ENCODE measurements around the gene TCF7L1.

TCF7L1 gene

GRCh38 chr2:85163675-85164074, 30.5 kb downstream of the TCF7L1 start:
- no peak overlapping the region for H3K4me3 ChIP-seq (ENCODE audit: low read length)
- no peak for TF ChIP-seq ZNF274 (IDR thresholded peaks at IDR 0.05; ENCODE audit: low read depth, low read length)

GRCh38 chr2:85164145-85164569, 31.0 kb downstream of the TCF7L1 start:
- H3K4me3 ChIP-seq (ENCODE audit: low read length) = no peak overlapping the region
- TF ChIP-seq ZNF274 (IDR thresholded peaks at IDR 0.05; ENCODE audit: low read depth, low read length) = no peak

DNA sequence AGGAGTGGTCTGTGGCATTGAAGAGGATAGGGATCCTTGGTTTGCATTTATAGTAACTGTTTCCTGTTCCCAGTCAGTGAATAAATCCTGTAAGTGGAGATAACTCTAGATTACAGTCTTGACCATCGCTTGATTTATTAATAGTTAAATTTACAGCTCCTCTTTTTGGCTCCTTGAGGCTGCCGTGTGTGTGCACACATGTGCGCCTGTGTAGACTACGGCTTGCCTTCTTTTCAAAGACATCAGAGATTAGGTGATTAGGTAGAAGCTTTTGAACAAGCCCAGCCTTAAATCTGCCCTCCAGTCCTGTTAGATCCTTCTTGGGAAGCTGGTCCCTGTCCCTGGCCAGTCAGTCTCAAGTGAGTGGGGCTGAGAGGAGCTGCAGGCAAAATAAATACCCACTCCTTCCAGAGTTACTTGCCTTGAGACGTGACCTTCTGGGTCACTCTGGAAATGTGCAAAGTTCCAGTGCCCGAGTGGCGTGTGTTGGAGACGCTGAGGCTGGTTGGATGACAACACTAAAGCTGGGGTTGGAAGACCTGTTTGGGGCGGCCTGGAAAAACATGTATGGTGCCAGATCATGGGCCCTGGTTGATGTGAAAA, 32.0 kb downstream of the TCF7L1 start:
- no peak for TF ChIP-seq ZNF274 (IDR thresholded peaks at IDR 0.05; ENCODE audit: low read depth, low read length)
- H3K4me3 ChIP-seq (ENCODE audit: low read length) = no peak overlapping the region

- H3K4me3 ChIP-seq (ENCODE audit: low read length) = no peak overlapping the region
- TF ChIP-seq ZNF274 (IDR thresholded peaks at IDR 0.05; ENCODE audit: low read depth, low read length) = no peak
Measured at GRCh38 chr2:85166021-85166420, 32.8 kb downstream of the TCF7L1 start.

- no peak overlapping the region for H3K4me3 ChIP-seq (ENCODE audit: low read length)
- TF ChIP-seq ZNF274 (IDR thresholded peaks at IDR 0.05; ENCODE audit: low read depth, low read length) = no peak
Measured at GRCh38 chr2:85167479-85167878, 34.3 kb downstream of the TCF7L1 start.

- no peak for TF ChIP-seq ZNF274 (IDR thresholded peaks at IDR 0.05; ENCODE audit: low read depth, low read length)
- no peak overlapping the region for H3K4me3 ChIP-seq (ENCODE audit: low read length)
Measured at GRCh38 chr2:85168942-85169341, 35.8 kb downstream of the TCF7L1 start.

DNA sequence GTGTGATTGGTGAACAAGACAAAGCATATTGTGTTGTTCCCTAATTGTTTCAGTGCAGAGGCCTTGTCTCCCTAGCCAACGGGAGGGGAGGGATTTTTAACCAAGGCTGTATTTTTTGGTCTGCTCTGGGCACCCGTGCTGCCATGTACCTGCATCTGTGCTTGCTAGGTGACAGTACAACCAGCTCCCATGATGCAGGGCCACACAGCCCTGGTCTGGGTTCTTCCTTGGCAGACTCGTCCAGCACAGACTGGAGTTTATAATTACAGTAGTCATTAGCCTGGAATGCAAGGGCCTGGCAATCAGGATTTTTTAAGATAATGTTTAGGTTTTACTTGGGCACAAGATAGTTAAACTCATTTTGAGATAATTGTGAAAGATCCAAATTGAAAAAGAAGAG, 36.4 kb downstream of the TCF7L1 start:
- H3K4me3 ChIP-seq (ENCODE audit: low read length) = no peak overlapping the region
- no peak for TF ChIP-seq ZNF274 (IDR thresholded peaks at IDR 0.05; ENCODE audit: low read depth, low read length)

DNA sequence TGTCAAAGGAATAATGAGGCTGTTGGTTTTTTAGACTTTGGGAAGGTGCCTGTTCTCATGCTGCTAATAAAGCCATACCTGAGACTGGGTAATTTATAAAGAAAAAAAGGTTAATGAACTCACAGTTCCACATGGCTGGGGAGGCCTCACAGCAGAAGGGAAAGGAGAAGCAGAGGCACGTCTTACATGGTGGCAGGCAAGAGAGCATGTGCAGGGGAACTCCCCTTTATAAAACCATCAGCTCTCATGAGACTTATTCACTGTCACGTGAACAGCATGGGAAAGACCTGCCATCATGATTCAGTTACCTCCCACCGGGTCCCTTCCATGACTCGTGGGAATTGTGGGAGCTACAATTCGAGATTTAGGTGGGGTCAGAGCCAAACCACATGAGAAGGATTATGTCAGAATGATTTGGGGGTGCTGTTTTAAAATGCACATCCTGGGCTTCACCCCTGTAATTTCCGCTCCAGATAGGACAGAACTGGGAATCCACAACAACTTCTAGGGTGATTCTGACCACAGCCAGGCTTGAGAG, 37.8 kb downstream of the TCF7L1 start:
- TF ChIP-seq ZNF274 (IDR thresholded peaks at IDR 0.05; ENCODE audit: low read depth, low read length) = no peak
- no peak overlapping the region for H3K4me3 ChIP-seq (ENCODE audit: low read length)

GRCh38 chr2:85171916-85172315, 38.7 kb downstream of the TCF7L1 start:
- TF ChIP-seq ZNF274 (IDR thresholded peaks at IDR 0.05; ENCODE audit: low read depth, low read length) = no peak
- H3K4me3 ChIP-seq (ENCODE audit: low read length) = no peak overlapping the region

DNA sequence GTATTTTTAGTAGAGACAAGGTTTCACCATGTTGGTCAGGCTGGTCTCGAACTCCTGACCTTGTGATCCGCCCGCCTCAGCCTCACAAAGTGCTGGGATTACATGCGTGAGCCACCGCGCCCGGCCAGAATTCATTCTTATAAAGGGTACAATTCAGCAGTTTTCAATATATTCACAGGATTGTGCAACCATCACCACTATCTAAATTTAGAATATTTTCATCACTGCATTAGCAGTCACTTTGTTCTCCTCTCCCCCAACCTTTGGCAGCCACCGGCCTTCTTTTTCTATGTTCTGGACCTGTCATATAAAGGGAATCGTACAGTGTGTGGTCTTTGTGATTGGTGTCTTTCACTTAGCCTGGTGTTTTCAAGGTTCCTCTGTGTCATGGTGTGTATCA, 40.7 kb downstream of the TCF7L1 start:
- no peak overlapping the region for H3K4me3 ChIP-seq (ENCODE audit: low read length)
- TF ChIP-seq ZNF274 (IDR thresholded peaks at IDR 0.05; ENCODE audit: low read depth, low read length) = no peak

- no peak overlapping the region for H3K4me3 ChIP-seq (ENCODE audit: low read length)
- TF ChIP-seq ZNF274 (IDR thresholded peaks at IDR 0.05; ENCODE audit: low read depth, low read length) = no peak
Measured at GRCh38 chr2:85174943-85175342, 41.8 kb downstream of the TCF7L1 start.

DNA sequence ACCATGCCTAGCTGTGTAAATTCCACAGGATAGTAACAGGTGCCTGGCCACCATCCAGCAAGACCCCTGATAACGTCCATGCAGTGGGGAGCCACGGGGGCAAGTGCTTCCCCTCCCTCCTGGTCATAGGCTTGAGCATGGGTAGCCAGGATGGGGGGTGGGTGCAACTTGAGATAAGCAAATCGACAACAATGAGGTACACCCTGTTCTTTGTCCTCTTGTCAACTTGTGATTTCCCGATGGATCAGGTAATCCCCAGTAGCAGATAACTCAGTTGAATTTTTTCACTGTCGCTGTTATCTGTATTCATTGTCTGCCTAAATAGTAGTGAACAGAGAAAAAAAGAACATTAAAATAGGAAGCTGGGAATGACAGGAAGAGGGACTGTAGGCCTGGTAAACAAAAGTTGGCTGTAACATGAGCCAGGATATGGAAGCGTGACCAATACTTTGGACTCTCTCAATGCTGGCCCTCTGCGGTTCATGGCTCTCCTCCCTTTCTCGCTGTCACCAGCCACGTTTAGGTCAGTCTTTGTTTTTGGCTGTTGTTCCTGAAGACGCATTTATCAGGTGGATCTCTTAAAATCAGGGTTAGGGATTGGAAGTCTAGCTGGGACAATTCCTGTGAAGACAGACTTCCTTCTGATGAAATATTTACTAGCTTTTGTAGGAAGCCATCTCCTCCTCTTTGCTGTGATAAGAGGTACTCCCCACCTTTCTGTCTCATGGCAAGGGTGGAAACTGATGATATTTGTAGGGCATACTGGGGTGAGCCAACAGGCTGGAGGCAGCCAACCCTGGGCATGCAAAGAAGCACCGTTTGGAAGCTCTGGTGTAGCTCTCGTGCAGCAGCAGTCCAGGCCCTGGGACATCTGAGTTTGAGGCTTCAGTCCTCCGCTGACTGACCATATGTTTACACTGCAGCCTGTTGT, 42.4 kb downstream of the TCF7L1 start:
- no peak overlapping the region for H3K4me3 ChIP-seq (ENCODE audit: low read length)
- no peak for TF ChIP-seq ZNF274 (IDR thresholded peaks at IDR 0.05; ENCODE audit: low read depth, low read length)

DNA sequence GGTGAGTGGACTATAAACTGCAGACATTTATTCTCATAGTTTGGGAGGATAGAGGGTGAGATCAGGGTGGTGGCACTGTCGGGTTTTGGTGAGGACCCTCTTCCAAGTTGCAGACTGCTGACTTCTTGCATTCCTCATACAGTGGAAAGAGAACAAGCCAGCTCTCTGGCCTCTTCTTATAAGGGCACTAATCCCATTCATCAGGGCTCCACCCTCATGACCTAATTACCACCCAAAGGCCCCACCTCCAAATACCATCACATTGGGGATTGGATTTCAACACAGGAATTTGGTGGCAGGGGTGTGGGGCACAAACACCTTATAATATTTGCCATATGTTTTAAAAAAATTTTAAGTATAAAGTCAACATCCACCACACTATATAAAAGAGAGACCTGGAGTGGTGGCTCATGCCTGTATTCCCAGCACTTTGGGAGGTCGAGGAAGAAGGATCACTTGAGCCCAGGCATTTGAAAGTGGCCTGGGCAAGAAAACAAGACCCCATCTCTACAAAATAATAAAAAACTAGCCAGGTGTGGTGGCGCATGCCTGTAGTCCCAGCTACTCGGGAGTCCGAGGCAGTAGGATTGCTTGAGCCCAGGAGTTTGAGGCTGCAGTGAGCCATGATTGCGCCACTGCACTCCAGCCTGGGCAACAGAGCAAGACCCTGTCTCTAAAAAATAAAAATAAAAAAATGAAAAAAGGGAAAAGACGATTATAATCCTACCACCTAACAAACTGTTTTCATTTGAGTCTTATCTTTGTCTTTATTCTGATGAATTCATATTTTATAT, 44.0 kb downstream of the TCF7L1 start:
- TF ChIP-seq ZNF274 (IDR thresholded peaks at IDR 0.05; ENCODE audit: low read depth, low read length) = no peak
- H3K4me3 ChIP-seq (ENCODE audit: low read length) = no peak overlapping the region

GRCh38 chr2:85178154-85178553, 45.0 kb downstream of the TCF7L1 start:
- TF ChIP-seq ZNF274 (IDR thresholded peaks at IDR 0.05; ENCODE audit: low read depth, low read length) = no peak
- no peak overlapping the region for H3K4me3 ChIP-seq (ENCODE audit: low read length)

All from GM08714 (cell line).